Nephron progenitor cell (in vitro differentiated cells): ENCODE results near the gene EXOC3.

Source experiments
- DNase-seq: peaks from one replicate; pipeline ENCODE4 v3.0.0; 2021
- H3K27ac Mint-ChIP-seq: 2 replicates; pipeline ENCODE4 v1.8.0; 2021; ENCODE audit warnings: mild to moderate bottlenecking, moderate library complexity, mixed read lengths
- H3K27me3 Mint-ChIP-seq: 2 replicates; pipeline ENCODE4 v1.8.0; 2021; ENCODE audit warnings: mild to moderate bottlenecking, low read depth, mixed read lengths; ENCODE audit not compliant: poor library complexity
- H3K36me3 Mint-ChIP-seq: 2 replicates; pipeline ENCODE4 v1.8.0; 2021; ENCODE audit warnings: low read depth, mixed read lengths
- H3K4me1 Mint-ChIP-seq: 2 replicates; pipeline ENCODE4 v1.8.0; 2021; ENCODE audit warnings: mixed read lengths
- H3K4me3 Mint-ChIP-seq: 2 replicates; pipeline ENCODE4 v1.8.0; 2021; ENCODE audit warnings: mild to moderate bottlenecking, moderate library complexity, mixed read lengths
- H3K9me3 Mint-ChIP-seq: 2 replicates; pipeline ENCODE4 v1.8.0; 2021; ENCODE audit warnings: mild to moderate bottlenecking, moderate library complexity, mixed read lengths
- CTCF ChIP-seq: fragments of 200-600 bp; sonication (generic); IDR thresholded peaks from 2 replicates; pipeline ENCODE4 v1.5.0; 2021; ENCODE audit warnings: antibody characterized with exemption

Gene EXOC3

GRCh38 chr5:431711-432050 lies 11.3 kb upstream of the EXOC3 start:
- peaks cover 3% of the 10 kb centered on the region for H3K4me1 Mint-ChIP-seq
- DNase-seq: no peak
- H3K36me3 Mint-ChIP-seq: no peaks in the 10 kb centered on the region
- H3K4me3 Mint-ChIP-seq: no peak overlapping the region
- peaks cover 4% of the 10 kb centered on the region for H3K9me3 Mint-ChIP-seq
- TF ChIP-seq CTCF: no peak
- peaks cover 30% of the 10 kb centered on the region for H3K27me3 Mint-ChIP-seq
- H3K27ac Mint-ChIP-seq: no peak overlapping the region

- TF ChIP-seq CTCF: no peak
- Mint-ChIP-seq H3K4me3 (no peak overlapping the region), H3K9me3 (no peaks in the 10 kb centered on the region), H3K36me3 (no peaks in the 10 kb centered on the region), H3K4me1 (peaks cover 3% of the 10 kb centered on the region), H3K27me3 (peaks cover 33% of the 10 kb centered on the region), H3K27ac (no peak overlapping the region)
- no peak for DNase-seq
Observed at GRCh38 chr5:432201-432927, 10.6 kb upstream of the EXOC3 start.

GRCh38 chr5:432928-433791 lies 9.8 kb upstream of the EXOC3 start:
- TF ChIP-seq CTCF: no peak
- no peak overlapping the region for H3K27ac Mint-ChIP-seq
- no peak for DNase-seq
- no peaks in the 10 kb centered on the region for H3K9me3 Mint-ChIP-seq
- no peak overlapping the region for H3K4me3 Mint-ChIP-seq
- peaks cover 29% of the 10 kb centered on the region for H3K27me3 Mint-ChIP-seq
- peaks cover 3% of the 10 kb centered on the region for H3K4me1 Mint-ChIP-seq
- no peaks in the 10 kb centered on the region for H3K36me3 Mint-ChIP-seq

DNA sequence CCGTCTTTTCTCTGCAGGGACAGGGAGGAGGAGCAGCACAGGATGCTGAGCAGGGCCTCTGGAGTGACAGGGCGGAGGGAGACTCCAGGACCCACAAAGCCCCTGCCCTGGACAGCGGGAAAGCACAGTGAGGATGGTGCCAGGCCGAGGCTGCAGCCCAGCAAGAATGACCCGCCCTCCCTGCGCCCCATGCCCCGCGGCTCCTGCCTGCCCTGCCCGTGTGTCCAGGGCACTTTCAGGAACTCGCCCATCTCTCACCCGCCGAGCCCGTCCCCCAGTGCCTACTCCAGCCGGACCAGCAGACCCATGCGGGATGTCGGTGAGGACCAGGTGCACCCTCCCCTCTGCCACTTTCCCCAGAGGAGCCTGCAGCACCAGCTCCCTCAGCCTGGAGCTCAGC lies 9.1 kb upstream of the EXOC3 start:
- H3K4me3 Mint-ChIP-seq: no peak overlapping the region
- H3K9me3 Mint-ChIP-seq: no peaks in the 10 kb centered on the region

GRCh38 chr5:434443-435146 lies 8.4 kb upstream of the EXOC3 start:
- Mint-ChIP-seq H3K9me3 (no peaks in the 10 kb centered on the region), H3K36me3 (no peaks in the 10 kb centered on the region), H3K4me3 (no peak overlapping the region), H3K4me1 (peaks cover 8% of the 10 kb centered on the region), H3K27ac (no peak overlapping the region), H3K27me3 (peaks cover 27% of the 10 kb centered on the region)
- DNase-seq: no peak
- no peak for TF ChIP-seq CTCF

More for the DNA sequence above, 9.1 kb upstream of the EXOC3 start:
- peaks cover 3% of the 10 kb centered on the region for H3K4me1 Mint-ChIP-seq
- no peak for TF ChIP-seq CTCF
- no peaks in the 10 kb centered on the region for H3K36me3 Mint-ChIP-seq
- H3K27me3 Mint-ChIP-seq: peaks cover 27% of the 10 kb centered on the region
- no peak overlapping the region for H3K27ac Mint-ChIP-seq
- DNase-seq: no peak
